GM19023 (cell line): ENCODE measurements around the gene AMD1.

Experiments used
- ATAC-seq: cut with Tn5 transposase; IDR thresholded peaks from one replicate; pipeline ENCODE4 v1.9.1; 2021; ENCODE audit warnings: mild to moderate bottlenecking, moderate library complexity; ENCODE audit not compliant: unreplicated experiment

Gene AMD1

GRCh38 chr6:110934381-110934898, 59.9 kb downstream of the AMD1 start:
- ATAC-seq = no peak

- ATAC-seq = no peak
Measured at GRCh38 chr6:110935171-110935570, 60.6 kb downstream of the AMD1 start.

- no peak for ATAC-seq
Measured at GRCh38 chr6:110938171-110938570, 63.6 kb downstream of the AMD1 start.

- no peak for ATAC-seq
Measured at GRCh38 chr6:110939429-110940200, 65.0 kb downstream of the AMD1 start.

GRCh38 chr6:110944681-110945151, 70.1 kb downstream of the AMD1 start:
- ATAC-seq = peak; percentile 99
